Activated CD4-positive, alpha-beta T cell treated with anti-CD3 and anti-CD28 coated beads for 48 hours (primary cell): ENCODE data around the gene IL26.
"Not testable (repeated sequence)": the region's sequence is repeated elsewhere in the genome, so short reads cannot be mapped to it uniquely, and the experiment has no call there.

Source experiments
- DNase-seq: peaks from one replicate; pipeline ENCODE4 v3.0.0-alpha.2; 2020

The IL26 gene

DNA sequence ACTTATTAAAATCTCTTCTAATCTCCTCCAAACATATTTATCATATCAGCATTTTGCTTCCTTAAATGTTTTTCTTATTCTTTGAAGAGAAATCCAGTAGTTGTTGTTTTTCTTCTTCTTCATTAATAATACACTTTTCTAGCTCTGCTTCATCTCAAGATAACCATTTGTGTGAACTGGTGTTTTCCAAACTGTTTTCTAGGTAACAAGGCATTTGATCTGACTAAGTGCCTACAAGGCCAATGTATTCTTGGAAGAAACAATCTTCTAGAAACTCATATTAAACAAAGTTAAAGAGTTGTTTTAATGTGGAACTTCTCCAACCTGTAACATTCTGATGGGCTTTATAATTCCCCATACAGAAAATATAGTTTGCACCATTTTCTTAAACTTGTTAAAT lies 35.3 kb downstream of the IL26 start:
- no peak for DNase-seq

DNA sequence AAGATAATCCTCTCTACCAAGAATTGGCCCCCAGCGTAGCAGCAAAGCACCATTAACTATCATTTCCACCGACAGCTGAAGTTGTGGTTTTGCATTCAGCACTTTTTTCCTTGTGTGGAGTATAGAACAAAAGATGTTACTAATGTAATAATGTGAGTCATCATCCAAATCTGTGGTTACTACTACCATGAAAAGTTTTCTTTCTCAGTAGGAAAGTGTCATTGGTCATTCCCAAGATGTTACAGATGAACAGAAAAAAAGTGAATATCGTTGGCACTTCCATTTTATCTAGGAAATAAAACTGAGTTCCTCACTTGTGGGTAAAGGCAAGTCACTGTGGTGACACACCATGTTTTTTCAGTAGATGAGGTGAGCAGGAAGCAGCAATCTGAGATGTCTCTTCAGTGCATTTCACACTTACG lies 35.8 kb downstream of the IL26 start:
- DNase-seq, result peak; percentile 45

DNA sequence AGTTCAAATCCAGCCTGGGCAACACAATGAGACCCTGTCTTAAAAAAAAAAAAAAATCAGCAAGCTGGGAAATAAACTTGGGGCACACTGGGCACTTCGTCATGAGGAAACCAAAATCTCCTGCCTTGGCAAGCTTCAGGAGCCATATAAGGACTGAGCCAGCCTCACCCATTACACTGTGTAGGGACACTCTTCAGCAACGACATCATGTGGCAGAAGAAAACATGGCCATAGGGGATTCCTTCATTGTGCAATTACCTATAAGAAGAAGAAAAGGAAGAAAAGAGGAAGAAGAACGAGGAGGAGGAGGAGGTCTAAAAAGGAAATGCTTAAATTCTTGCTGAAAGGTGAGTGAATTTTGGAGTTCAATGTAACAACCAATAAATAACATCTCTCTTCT lies 40.0 kb downstream of the IL26 start:
- DNase-seq, result no peak

DNA sequence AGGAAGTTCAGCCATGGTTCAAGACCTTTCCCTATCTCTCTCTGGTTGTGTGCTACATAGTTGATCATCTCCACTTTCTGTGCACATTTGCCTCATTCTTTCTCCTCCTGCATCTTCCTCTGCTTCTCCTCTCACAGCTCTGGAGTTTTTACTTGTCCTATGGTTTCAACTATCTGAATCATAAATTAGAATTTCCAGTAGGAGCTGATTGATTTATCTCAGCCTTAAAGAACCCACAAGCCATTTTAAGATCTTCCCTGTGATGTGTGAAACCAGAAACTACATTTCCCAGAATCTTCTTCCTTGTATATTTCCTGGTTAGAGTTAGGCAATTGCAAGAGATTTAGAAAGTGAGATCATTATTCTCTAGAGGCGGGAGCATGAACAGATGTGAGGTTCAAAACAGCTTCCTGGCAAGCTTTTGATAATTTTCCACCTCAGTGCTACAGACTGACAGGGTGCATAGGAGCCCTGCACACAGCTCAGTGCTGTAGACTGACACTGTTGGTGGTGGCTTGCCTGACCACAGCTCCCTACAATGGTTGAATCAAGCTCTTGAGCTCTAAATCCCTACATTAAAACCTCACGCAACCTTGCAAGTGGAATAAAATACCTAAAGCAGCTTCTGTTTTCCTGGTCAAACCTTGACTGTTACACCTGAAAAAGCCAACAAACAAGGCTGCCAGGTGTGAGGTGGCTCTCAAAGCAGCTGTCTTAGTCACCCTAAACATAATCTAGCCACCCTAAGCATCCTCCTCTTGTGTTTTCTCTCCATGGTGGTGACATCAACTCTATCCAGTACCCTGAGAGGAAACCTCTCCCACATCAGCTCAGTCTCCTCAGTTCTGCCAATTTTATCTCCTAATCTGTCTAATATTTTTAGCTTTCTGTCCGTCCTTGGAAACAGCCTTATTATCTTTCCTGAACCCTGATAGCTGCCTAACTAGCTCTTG lies 44.5 kb downstream of the IL26 start:
- DNase-seq, result peak; percentile 54

DNA sequence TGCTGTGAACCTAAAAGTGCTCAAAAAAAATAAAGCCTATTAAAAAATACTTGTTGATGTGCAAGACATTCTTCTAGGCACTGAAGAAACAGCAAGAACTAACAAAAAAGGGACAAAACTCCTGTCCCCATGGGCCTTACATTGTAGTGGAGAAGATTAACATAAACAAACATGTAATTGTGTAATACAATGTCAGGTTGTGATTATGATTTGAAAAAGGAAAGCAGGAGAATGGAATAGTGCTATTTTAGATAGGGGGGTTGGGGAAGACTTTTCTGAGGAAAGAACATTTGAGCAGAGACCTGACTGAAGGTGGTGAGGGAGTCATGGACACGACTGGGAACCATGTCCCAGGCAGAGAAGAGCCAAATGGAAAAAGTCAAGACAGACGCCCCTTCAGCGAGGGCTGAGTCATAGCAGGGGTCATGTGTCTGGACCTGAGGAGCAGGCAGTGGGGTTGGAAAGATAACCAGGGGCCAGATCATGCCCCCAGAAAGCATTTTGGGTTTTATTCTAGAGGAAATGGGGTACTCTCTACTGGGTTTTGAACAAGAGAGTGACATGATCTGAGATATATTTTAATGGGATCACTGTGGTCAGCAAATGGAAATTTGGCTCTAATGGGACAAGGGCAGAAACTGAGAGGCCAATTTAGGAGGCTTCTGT lies 46.7 kb downstream of the IL26 start:
- no peak for DNase-seq

- DNase-seq, result no peak
Measured at GRCh38 chr12:68178184-68178583, 47.4 kb downstream of the IL26 start.

- no peak for DNase-seq
Measured at GRCh38 chr12:68177562-68177961, 48.0 kb downstream of the IL26 start.

GRCh38 chr12:68176257-68176656 lies 49.4 kb downstream of the IL26 start:
- no peak for DNase-seq

DNA sequence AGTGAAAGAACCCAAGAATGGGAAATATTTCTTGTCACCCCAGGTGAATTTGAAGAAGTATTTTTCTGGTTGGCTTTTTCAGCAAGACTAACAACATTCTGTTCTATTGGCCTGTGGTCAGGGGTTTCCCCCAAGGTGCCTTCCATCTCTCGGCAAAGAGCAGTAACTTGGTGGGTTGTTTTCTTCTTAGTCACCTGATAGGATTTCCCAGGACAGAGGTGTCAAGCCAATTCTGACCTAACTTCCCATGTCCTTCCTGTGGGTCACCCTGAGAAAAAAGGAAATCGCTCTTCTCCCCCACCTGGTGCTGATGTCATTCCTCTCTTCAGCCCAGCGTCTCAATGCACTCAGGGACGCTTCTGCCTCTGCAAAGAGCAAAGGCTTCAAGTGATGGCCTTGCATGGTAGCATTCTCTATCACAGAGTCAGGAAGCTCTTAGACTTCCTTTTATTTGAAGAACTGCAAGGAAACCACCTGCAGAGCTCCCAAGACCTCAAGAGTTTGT lies 50.0 kb downstream of the IL26 start:
- peak; percentile 61 for DNase-seq

DNA sequence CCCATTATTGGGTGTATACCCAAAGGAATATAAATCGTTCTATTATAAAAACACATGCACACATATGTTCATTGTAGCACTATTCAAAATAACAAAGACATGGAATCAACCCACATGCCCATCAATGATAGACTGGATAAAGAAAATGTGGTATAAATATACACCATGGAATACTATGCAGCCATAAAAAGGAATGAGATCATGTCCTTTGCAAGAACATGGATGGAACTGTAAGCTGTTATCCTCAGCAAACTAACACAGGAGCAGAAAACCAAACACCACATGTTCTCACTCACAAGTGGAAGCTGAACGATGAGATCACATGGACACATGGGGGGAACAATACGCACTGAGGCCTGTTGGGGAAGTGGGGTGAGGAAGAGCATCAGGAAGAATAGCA lies 50.8 kb downstream of the IL26 start:
- DNase-seq, result not testable (repeated sequence)

DNA sequence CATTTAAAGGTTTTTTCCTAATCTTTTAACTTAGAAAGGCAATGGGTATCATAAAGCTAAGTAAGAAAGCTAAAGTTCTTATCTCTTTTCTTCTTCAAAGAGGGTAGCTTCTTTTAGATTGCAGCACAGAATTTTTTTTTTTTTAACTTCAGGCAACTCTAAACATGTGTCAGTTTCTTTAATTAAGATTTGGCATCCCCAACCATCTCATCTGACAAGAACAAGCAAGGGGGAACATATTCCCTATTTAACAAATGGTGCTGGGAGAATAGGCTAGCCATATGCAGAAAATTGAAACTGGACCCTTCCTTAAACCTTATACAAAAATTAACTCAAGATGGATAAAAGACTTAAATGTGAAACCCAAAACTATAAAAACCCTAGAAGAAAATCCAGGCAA lies 51.8 kb downstream of the IL26 start:
- DNase-seq, result no peak

DNA sequence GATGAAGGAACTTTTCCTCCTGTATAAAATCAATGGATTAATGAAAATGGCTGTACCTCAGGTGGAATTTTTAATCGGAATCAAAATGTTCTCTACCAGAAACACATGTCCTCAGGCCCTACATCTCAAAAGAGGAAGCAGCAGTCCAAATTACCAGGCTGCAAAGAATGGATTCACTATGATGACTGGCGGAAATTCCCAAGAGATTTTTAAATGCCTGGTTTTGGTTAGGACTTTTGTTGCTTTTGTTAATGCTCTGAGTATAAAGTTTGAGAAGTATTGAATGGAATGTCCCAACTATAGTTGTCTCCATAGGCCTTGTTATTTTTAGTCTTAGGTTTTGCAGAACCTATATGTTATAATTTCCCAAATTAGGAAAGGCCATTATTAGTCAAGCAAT lies 54.9 kb downstream of the IL26 start:
- no peak for DNase-seq

GRCh38 chr12:68169213-68169889 lies 56.3 kb downstream of the IL26 start:
- DNase-seq, result no peak

GRCh38 chr12:68166317-68166831 lies 59.2 kb downstream of the IL26 start:
- DNase-seq, result no peak

GRCh38 chr12:68163560-68164081 lies 62.0 kb downstream of the IL26 start:
- no peak for DNase-seq

DNA sequence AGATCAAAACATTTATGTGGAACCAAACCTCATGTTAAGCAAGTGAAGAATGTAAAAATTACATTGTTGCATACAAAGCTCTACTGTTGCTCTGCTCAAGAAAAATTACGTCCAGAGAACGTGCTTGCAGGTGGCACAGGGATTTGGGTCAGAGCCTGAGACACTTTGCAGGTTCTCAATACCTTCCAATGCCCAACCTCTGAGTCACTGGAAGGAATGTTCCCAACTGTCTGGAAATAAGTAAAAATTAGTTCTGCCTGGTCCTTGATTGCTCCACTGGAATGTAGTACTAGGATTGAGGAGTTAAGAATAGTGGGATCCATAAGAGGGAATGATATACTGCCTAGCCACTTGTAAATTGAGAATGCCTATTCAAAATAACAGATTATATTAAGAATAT lies 63.2 kb downstream of the IL26 start:
- no peak for DNase-seq

DNA sequence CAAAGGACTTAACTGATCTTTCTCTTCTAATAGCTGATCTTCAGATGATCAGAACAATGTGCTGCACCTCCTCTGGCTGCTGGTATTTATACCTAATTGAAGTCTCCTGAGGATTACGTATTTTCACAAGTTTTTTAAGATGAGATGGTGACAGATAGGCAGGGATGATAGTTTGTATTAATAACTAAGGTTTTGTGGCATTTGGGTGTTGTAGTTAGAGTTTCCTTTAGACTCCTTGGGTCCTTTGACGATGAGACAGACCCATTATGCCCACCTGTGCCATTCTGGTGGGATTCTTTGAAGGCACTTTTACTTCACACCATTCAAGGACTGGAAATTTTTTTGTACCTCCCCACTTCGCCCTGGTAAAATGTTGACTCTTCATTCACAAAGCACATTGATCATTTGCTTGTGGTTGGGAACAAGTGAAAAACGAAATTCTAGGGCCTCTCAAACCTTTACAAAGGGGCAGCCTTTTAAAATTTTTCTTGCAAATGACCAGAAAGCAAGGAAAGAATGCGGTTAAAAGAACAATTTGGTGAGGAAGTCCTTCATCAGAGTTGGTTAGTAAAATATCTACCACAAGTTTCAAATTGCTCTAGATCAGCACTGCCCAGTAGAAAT lies 65.8 kb downstream of the IL26 start, which contains the start of gene IFNG:
TSS of gene IFNG (minus strand) at position 60 of the 624 bp plus-strand sequence. CDS start 125 bp downstream, outside the sequence.
- no peak for DNase-seq

GRCh38 chr12:68158432-68158831 lies 67.2 kb downstream of the IL26 start:
- DNase-seq, result no peak

DNA sequence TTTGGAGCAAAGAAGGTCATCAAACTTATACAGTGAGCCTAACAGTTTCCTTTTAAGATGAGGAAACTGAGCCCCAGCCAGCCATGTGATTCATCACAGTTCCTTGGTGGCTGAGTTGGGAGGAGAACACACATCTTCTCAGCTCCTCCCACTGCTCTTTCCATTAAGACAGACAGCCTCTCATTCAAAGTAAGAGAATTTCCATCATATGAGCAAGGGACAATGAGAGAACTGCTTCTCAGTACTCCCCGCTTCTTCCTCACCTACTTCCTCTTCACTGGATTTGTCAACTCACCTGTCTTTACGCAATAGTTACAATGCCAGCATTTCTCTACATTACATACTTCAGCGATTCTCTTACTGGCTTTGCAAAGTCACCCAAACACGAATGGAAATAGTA lies 68.2 kb downstream of the IL26 start:
- peak; percentile 31 for DNase-seq

- no peak for DNase-seq
Measured at GRCh38 chr12:68156636-68157035, 69.0 kb downstream of the IL26 start.

GRCh38 chr12:68154779-68155178 lies 70.8 kb downstream of the IL26 start:
- no peak for DNase-seq
